Gastrocnemius medialis (tissue), 4 donors: ENCODE results near the gene SIT1. TPM values are rescaled to one million over a fixed set of nuclear protein-coding genes. Genes with fewer than 3 reads are reported as not detected.

ENCODE experiments used
- ATAC-seq, 2 donors: fragments of 150-250 bp; one replicate each; pipeline ENCODE4 v1.9.1; 2016
- DNase-seq, 2 donors: peaks; one replicate each; pipeline ENCODE4 v3.0.0-alpha.2; 2019
- H3K27ac ChIP-seq, 4 donors: fragments of 200-600 bp; sonication (generic); 1 replicate in 1 of 4; 2 replicates in 3 of 4; pipeline ENCODE4 v1.5.1; 2016 to 2018; ENCODE audit warnings: mild to moderate bottlenecking in 2 of 4, moderate library complexity in 1 of 4
- H3K27me3 ChIP-seq, 3 donors: fragments of 200-600 bp; sonication (generic) in 2 of 3; 1 replicate in 1 of 3; 2 replicates in 2 of 3; pipeline versions ENCODE4 v1.5.1 to v1.6.0; 2016 to 2019; ENCODE audit warnings: mild to moderate bottlenecking in 1 of 3, moderate library complexity in 1 of 3
- H3K36me3 ChIP-seq, 2 donors: fragments of 200-600 bp; sonication (generic) in 1 of 2; one replicate each; pipeline ENCODE4 v1.5.1; 2017 to 2018
- H3K4me1 ChIP-seq, 2 donors: fragments of 200-600 bp; sonication (generic) in 1 of 2; one replicate each; pipeline ENCODE4 v1.5.1; 2016 to 2017; ENCODE audit warnings: mild to moderate bottlenecking in 2 of 2
- H3K4me3 ChIP-seq, 4 donors: fragments of 200-600 bp; sonication (generic) in 3 of 4; 1 replicate in 1 of 4; 2 replicates in 3 of 4; pipeline ENCODE4 v1.5.1; 2016 to 2019; ENCODE audit warnings: mild to moderate bottlenecking in 2 of 4
- H3K9me3 ChIP-seq, 3 donors: fragments of 200-600 bp; sonication (generic) in 2 of 3; 1 replicate in 1 of 3; 2 replicates in 2 of 3; pipeline ENCODE4 v1.5.1; 2016 to 2019
- POLR2A ChIP-seq, 2 donors: fragments of 450-650 bp; IDR thresholded peaks; one replicate each; pipeline ENCODE4 v1.6.1; 2017; ENCODE audit warnings: antibody characterized with exemption in 2 of 2, mild to moderate bottlenecking in 2 of 2, moderate library complexity in 2 of 2
- in situ Hi-C, 4 donors: fragments of 200-750 bp; cut with MboI; loops; one replicate each; pipeline versions ENCODE4 v1.15.0 to v1.8.0; 2017; ENCODE audit warnings: low sequenced_read_pairs in 4 of 4
- intact Hi-C: fragments of 100-400 bp; cut with DNase I; formaldehyde crosslinking; loops from one replicate; pipeline ENCODE4 v1.15.1; 2023; ENCODE audit warnings: low total_unique reads
- total RNA-seq, 4 donors: library from RNA; depleted of rRNA; stranded (reverse); fragments of >200 nt; gene quantifications; one replicate each; pipeline versions ENCODE4 v1.1.0 to v1.2.3, GENCODE V29; 2016
- TF ChIP-seq, protein P1 (sequence below), 5 experiments: fragments of 450-650 bp in 3 of 5; fragments of 200-600 bp in 2 of 5; sonication (generic) in 2 of 5; IDR thresholded peaks in 4 of 5; conservative IDR thresholded peaks in 1 of 5; 1 replicate in 4 of 5; 2 replicates in 1 of 5; pipeline ENCODE4 v1.5.1; 2016 to 2019; ENCODE audit warnings: antibody characterized with exemption in 5 of 5, mild to moderate bottlenecking in 3 of 5, moderate library complexity in 3 of 5

SIT1 gene
- total RNA-seq, 4 donors from 2014 or later, result not detected

DNA sequence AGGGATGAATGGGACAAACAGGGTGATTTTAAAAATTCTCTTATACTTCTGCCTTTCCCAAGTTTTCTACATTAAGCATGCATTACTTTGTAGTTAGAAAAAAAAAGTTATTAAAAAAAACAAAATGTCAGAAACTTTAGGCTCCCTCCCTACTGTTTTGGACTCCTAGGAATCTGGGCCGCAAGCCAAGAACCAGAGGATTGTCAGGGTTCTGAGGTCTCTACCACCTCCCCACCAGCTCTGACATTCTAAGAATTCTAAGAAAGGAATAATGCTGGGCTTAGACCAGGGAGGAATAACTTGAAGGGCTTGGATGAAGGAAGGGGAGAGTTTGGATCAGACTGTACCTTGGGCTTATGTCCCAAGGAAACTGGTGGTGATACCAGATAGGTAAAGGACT is 15.3 kb upstream of the SIT1 start:
- H3K27me3 ChIP-seq, result no peaks in the 10 kb centered on the region
- H3K4me1 ChIP-seq, result peaks cover 4 to 18% of the 10 kb centered on the region in 2 donors
- no peaks in the 10 kb centered on the region for H3K9me3 ChIP-seq
- no peak for DNase-seq
- intact Hi-C loops, result no loop called here
- no peak for ATAC-seq
- H3K27ac ChIP-seq, result no peak overlapping the region
- no peaks in the 10 kb centered on the region for H3K36me3 ChIP-seq
- no peak overlapping the region for H3K4me3 ChIP-seq
- no peak for TF ChIP-seq POLR2A (IDR thresholded peaks at IDR 0.05)
- TF ChIP-seq, protein P1, sequence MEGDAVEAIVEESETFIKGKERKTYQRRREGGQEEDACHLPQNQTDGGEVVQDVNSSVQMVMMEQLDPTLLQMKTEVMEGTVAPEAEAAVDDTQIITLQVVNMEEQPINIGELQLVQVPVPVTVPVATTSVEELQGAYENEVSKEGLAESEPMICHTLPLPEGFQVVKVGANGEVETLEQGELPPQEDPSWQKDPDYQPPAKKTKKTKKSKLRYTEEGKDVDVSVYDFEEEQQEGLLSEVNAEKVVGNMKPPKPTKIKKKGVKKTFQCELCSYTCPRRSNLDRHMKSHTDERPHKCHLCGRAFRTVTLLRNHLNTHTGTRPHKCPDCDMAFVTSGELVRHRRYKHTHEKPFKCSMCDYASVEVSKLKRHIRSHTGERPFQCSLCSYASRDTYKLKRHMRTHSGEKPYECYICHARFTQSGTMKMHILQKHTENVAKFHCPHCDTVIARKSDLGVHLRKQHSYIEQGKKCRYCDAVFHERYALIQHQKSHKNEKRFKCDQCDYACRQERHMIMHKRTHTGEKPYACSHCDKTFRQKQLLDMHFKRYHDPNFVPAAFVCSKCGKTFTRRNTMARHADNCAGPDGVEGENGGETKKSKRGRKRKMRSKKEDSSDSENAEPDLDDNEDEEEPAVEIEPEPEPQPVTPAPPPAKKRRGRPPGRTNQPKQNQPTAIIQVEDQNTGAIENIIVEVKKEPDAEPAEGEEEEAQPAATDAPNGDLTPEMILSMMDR (IDR thresholded peaks at IDR 0.05 in 4 of 5, conservative IDR thresholded peaks at IDR 0.05 in 1 of 5), result no peak
- in situ Hi-C loops, result loop anchor here in 2 of 4 donors (10.0 to 25.0 kb wide), 2 partner anchors 59 to 104 kb away; a partner anchor contains a TSS

DNA sequence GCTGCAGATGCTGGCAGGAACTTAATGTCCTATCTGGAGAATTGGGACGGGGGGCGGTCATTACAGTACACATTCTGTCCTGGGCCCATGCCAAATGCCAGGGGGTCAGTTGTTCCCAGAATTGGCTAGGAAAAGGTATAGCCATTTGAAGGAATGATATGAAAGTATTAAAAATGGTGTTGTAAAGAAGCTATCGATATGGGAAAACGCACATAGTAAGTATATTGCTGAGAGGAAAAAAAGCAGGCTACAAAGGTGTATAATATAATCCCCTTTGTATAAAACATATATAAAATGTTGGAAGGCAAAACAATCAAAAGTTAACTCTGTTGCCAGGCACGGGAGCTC is 14.7 kb upstream of the SIT1 start:
- Histone ChIP-seq H3K9me3 (no peaks in the 10 kb centered on the region), H3K27me3 (no peaks in the 10 kb centered on the region), H3K36me3 (peaks cover 0 to 5% of the 10 kb centered on the region in 2 donors), H3K27ac (peak overlapping the region; percentile 59 to 65 (median 62)), H3K4me1 (peaks cover 10 to 24% of the 10 kb centered on the region in 2 donors), H3K4me3 (peak overlapping the region; percentile 46 to 70 (median 60))
- no peak for ATAC-seq
- no peak for DNase-seq
- intact Hi-C loops, result no loop called here
- TF ChIP-seq, protein P1 (IDR thresholded peaks at IDR 0.05 in 4 of 5, conservative IDR thresholded peaks at IDR 0.05 in 1 of 5), result no peak
- no peak for TF ChIP-seq POLR2A (IDR thresholded peaks at IDR 0.05)
- in situ Hi-C loops, result loop anchor here in 2 of 4 donors (10.0 to 25.0 kb wide), 2 partner anchors 59 to 103 kb away; a partner anchor contains a TSS

DNA sequence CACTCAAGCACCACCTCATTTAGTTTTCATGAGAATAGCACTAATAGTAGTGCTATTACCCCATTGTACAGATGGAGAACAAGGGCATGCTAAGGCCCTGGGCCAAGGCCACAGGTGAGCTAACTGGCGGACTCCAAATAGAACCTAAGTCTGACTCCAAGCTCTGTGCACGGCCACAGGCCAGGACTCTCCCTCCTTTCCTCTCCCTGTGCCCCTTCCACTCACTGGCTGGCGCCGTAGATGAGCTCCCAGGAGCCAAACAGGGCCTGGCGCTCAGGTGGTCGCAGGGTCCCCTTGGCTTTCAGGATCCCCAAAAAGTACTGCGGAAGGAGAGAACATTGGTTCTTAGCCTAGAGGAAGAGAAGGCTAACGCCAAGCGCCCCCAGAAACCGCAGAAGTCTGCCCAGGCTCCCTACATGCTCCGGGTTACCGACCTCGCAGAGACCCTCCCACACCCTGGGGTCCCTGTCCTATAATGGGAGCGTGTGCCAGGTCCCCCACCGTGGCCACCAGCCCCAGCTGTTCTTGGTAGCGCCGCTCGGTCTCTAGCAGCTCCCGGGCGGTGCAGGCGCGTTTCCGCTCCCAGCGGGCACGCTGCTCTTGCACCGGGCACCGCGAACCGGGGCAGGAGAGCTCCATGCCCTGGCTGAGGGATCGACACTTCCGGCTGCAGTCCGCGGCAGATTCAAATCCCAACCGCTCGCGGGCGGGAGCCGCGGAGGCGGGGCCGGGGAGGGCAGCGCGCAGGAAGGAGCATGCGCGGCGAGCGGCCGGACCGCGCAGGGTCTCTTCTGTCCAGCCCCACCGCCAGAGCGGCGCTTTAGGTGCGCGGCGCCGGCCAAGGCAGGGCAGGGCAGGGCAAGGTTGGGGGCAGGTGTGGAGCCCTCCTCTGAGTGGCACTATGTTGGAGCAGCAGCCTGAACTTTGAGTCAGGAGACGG is 14.1 kb upstream of the SIT1 start, which contains the start of gene ARHGEF39:
Gene ARHGEF39 (minus strand): TSS at position 665 of the 940 bp plus-strand sequence. CDS start 26 bp downstream, at position 639.
- H3K27ac ChIP-seq, result peak within 1 kb of the TSS; percentile 59 to 65 (median 62)
- H3K27me3 ChIP-seq, result no peaks in the 10 kb centered on the region
- in situ Hi-C loops, result loop anchor here in 2 of 4 donors (10.0 to 25.0 kb wide), 2 partner anchors 60 to 102 kb away; a partner anchor contains a TSS
- intact Hi-C loops, result no loop called here
- H3K9me3 ChIP-seq, result no peaks in the 10 kb centered on the region
- DNase-seq, result peak; percentile 47 to 80
- peaks cover 16 to 29% of the 10 kb centered on the region in 2 donors for H3K4me1 ChIP-seq
- ATAC-seq, result peak; percentile 64 to 73
- H3K36me3 ChIP-seq, result peaks cover 0 to 12% of the 10 kb centered on the region in 2 donors
- TF ChIP-seq, protein P1 (IDR thresholded peaks at IDR 0.05 in 4 of 5, conservative IDR thresholded peaks at IDR 0.05 in 1 of 5), result no peak
- TF ChIP-seq POLR2A (IDR thresholded peaks at IDR 0.05), result peak; percentile 15 to 43
- peak within 1 kb of the TSS; percentile 46 to 70 (median 60) for H3K4me3 ChIP-seq

DNA sequence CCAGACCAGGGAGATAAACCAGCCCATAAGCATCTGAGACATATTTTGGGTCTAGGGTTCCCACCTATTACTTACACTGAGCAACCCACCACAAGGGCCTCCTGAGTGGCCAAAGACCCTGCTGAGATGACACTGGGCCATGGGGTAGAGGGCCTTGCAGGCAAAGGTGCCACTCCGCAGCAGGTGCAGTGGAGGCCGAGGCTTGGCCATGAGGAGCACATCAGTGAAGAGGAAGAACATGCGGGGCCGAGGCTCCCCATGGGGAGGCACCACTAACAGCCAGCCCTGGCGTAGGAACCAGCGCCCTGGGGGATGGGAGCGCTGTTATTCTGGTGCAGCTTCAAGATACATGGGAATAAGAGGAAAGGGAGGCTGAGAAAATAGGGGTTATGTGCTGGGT is 11.7 kb upstream of the SIT1 start:
- H3K9me3 ChIP-seq, result no peaks in the 10 kb centered on the region
- no peak overlapping the region for H3K4me3 ChIP-seq
- H3K4me1 ChIP-seq, result peaks cover 27 to 38% of the 10 kb centered on the region in 2 donors
- peak overlapping the region in 2 of 4 donors; percentile 9 to 97 for H3K27ac ChIP-seq
- no peaks in the 10 kb centered on the region for H3K27me3 ChIP-seq
- intact Hi-C loops (no loop called here), in situ Hi-C loops (loop anchor here in 2 of 4 donors (10.0 to 25.0 kb wide), 2 partner anchors 62 to 100 kb away; a partner anchor contains a TSS)
- H3K36me3 ChIP-seq, result peaks cover 0 to 12% of the 10 kb centered on the region in 2 donors
- TF ChIP-seq, protein P1 (IDR thresholded peaks at IDR 0.05 in 4 of 5, conservative IDR thresholded peaks at IDR 0.05 in 1 of 5), result no peak
- TF ChIP-seq POLR2A (IDR thresholded peaks at IDR 0.05), result no peak
- DNase-seq (no peak), ATAC-seq (no peak)
